GM18868 (cell line): ENCODE measurements around the gene ZBTB8A.
"Not testable (repeated sequence)": the region's sequence is repeated elsewhere in the genome, so short reads cannot be mapped to it uniquely, and the experiment has no call there.

ENCODE experiments used
- ATAC-seq: cut with Tn5 transposase; IDR thresholded peaks from one replicate; pipeline ENCODE4 v1.9.1; 2021; ENCODE audit warnings: mild to moderate bottlenecking, moderate library complexity; ENCODE audit not compliant: unreplicated experiment

ZBTB8A gene

GRCh38 chr1:32538887-32539583 is at the start of gene ZBTB8A:
ZBTB8A (plus strand) TSS chr1:32539427; CDS start chr1:32592932, 53,505 bp downstream.
- ATAC-seq, result no peak

GRCh38 chr1:32489774-32490454 is 49.3 kb upstream of the ZBTB8A start:
- ATAC-seq, result no peak

- ATAC-seq, result no peak
These were observed 47.8 kb upstream of the ZBTB8A start for GRCh38 chr1:32491386-32491785.

GRCh38 chr1:32494196-32494595 is 45.0 kb upstream of the ZBTB8A start:
- ATAC-seq, result no peak

- no peak for ATAC-seq
These were observed 44.4 kb upstream of the ZBTB8A start for GRCh38 chr1:32494711-32495337.

- no peak for ATAC-seq
These were observed 43.1 kb upstream of the ZBTB8A start for GRCh38 chr1:32496127-32496526.

- ATAC-seq, result no peak
These were observed 40.5 kb upstream of the ZBTB8A start for GRCh38 chr1:32498751-32499150.

GRCh38 chr1:32500387-32501209 is 38.6 kb upstream of the ZBTB8A start:
- ATAC-seq, result no peak

- ATAC-seq, result no peak
These were observed 37.4 kb upstream of the ZBTB8A start for GRCh38 chr1:32501865-32502264.

- ATAC-seq, result no peak
These were observed 36.1 kb upstream of the ZBTB8A start for GRCh38 chr1:32503153-32503552.

GRCh38 chr1:32507021-32507420 is 32.2 kb upstream of the ZBTB8A start:
- no peak for ATAC-seq

- ATAC-seq, result no peak
These were observed 30.5 kb upstream of the ZBTB8A start for GRCh38 chr1:32508761-32509160.

- ATAC-seq, result no peak
These were observed 29.3 kb upstream of the ZBTB8A start for GRCh38 chr1:32509939-32510338.

- ATAC-seq, result no peak
These were observed 22.8 kb upstream of the ZBTB8A start for GRCh38 chr1:32516402-32516801.

GRCh38 chr1:32518976-32519375 is 20.3 kb upstream of the ZBTB8A start:
- no peak for ATAC-seq

- no peak for ATAC-seq
These were observed 18.1 kb upstream of the ZBTB8A start for GRCh38 chr1:32521165-32521564.

GRCh38 chr1:32525053-32525452 is 14.2 kb upstream of the ZBTB8A start:
- ATAC-seq, result no peak

GRCh38 chr1:32525661-32526444 is 13.4 kb upstream of the ZBTB8A start:
- no peak for ATAC-seq

GRCh38 chr1:32528550-32528949 is 10.7 kb upstream of the ZBTB8A start:
- ATAC-seq, result not testable (repeated sequence)

GRCh38 chr1:32533792-32534327 is 5.4 kb upstream of the ZBTB8A start:
- ATAC-seq, result no peak
